HepG2 (cell line): Measurements from ENCODE around the gene TM4SF18. TPM values are rescaled to one million over a fixed set of nuclear protein-coding genes. Genes with fewer than 3 reads are reported as not detected.
A peak's percentile ranks its signal among the peaks of the same experiment; 100 is the strongest.

Experiments
- ATAC-seq: fragments of 200-7000 bp; cut with Tn5 transposase; 3 replicates; pipeline ENCODE4 v1.9.1; 2020; ENCODE audit warnings: mild to moderate bottlenecking, moderate library complexity
- BruUV-seq: library from RNA; stranded (reverse); fragments of 400-500 nt; replicated peaks from 2 replicates; lab custom pipeline; 2021; lab: Mats Ljungman, UMichigan
- CTCF ChIA-PET: fragments of 300-600 bp; formaldehyde crosslinking; extraction: SDS; loops from one replicate; lab custom pipeline; 2021; ENCODE audit warnings: low total read pairs, inconsistent platforms, low intra/inter-chr PET ratio; lab: Yijun Ruan, JAX
- POLR2A ChIA-PET: fragments of 350-600 bp; sonication (Branson Sonifier 250); formaldehyde crosslinking; loops from one replicate; lab custom pipeline; 2020; ENCODE audit warnings: antibody characterized with exemption, inconsistent platforms; lab: Yijun Ruan, JAX
- DNase-seq: peaks from one replicate; pipeline ENCODE4 v3.0.0-alpha.2; 2015; ENCODE audit warnings: low spot score
- FAIRE-seq: peaks from 3 replicates; lab custom pipeline; 2011; peaks lifted over from hg19 to GRCh38; lab: Jason Lieb, UNC
- H2AFZ ChIP-seq: one replicate; pipeline ENCODE4 v1.6.1; 2011; ENCODE audit warnings: low read length, inconsistent platforms
- H3K27ac ChIP-seq: fragments of 300-600 bp; 3 replicates; pipeline ENCODE4 v1.8.0; 2011; ENCODE audit warnings: mixed run types, mild to moderate bottlenecking, mixed read lengths, low read length, inconsistent platforms; ENCODE audit not compliant: insufficient read depth; ENCODE audit errors: extremely low read length
- H3K27me3 ChIP-seq, 2 experiments: fragments of 200-600 bp in 1 of 2; 2 replicates in 1 of 2; 3 replicates in 1 of 2; pipeline versions ENCODE4 v1.6.0 to v1.8.0; 2011; ENCODE audit warnings: low read length in 2 of 2, mild to moderate bottlenecking in 2 of 2, moderate library complexity in 2 of 2, inconsistent platforms in 1 of 2; ENCODE audit not compliant: insufficient read depth in 2 of 2, control insufficient read depth in 1 of 2
- H3K36me3 ChIP-seq, 2 experiments: fragments of 200-600 bp in 1 of 2; replicated peaks in 1 of 2; 2 replicates in 1 of 2; 3 replicates in 1 of 2; pipeline versions ENCODE4 v1.5.1 to v1.8.0; 2011; ENCODE audit warnings: low read length in 2 of 2, inconsistent platforms in 1 of 2; ENCODE audit not compliant: insufficient read depth in 2 of 2, control insufficient read depth in 1 of 2
- H3K4me1 ChIP-seq: 2 replicates; pipeline ENCODE4 v1.5.1; 2012; ENCODE audit warnings: low read length, inconsistent platforms; ENCODE audit not compliant: insufficient read depth
- H3K4me2 ChIP-seq: 2 replicates; pipeline ENCODE4 v1.6.0; 2011; ENCODE audit warnings: low read depth, low read length, inconsistent platforms
- H3K4me3 ChIP-seq, 3 experiments: fragments of 200-600 bp in 1 of 3; sonication (generic), shearing (Covaris generic) in 1 of 3; replicated peaks in 1 of 3; 2 replicates each; pipeline ENCODE4 v1.5.1; 2011 to 2016; ENCODE audit warnings: low read length in 3 of 3, inconsistent platforms in 2 of 3, low read depth in 2 of 3, mild to moderate bottlenecking in 2 of 3, control low read depth in 1 of 3, mixed read lengths in 1 of 3; ENCODE audit not compliant: insufficient read depth in 1 of 3
- H3K79me2 ChIP-seq: one replicate; pipeline ENCODE4 v1.6.1; 2011; ENCODE audit warnings: low read length, inconsistent platforms; ENCODE audit not compliant: insufficient read depth
- H3K9ac ChIP-seq: 2 replicates; pipeline ENCODE4 v1.6.0; 2011; ENCODE audit warnings: mild to moderate bottlenecking, low read depth, low read length, inconsistent platforms; ENCODE audit not compliant: insufficient read depth
- H3K9me3 ChIP-seq: 2 replicates; pipeline ENCODE4 v1.5.1; 2012; ENCODE audit warnings: mild to moderate bottlenecking, low read length
- H4K20me1 ChIP-seq: 2 replicates; pipeline ENCODE4 v1.6.0; 2011; ENCODE audit warnings: inconsistent platforms, mild to moderate bottlenecking, low read length, moderate library complexity; ENCODE audit not compliant: insufficient read depth
- FOXO1 ChIP-seq: sonication (generic); formaldehyde crosslinking; IDR thresholded peaks from 2 replicates; pipeline ENCODE4 v1.4.0; 2020; ENCODE audit warnings: missing genetic modification reagents
- HMG20A ChIP-seq: IDR thresholded peaks from 2 replicates; pipeline ENCODE4 v1.6.1; 2016; ENCODE audit warnings: borderline replicate concordance
- KAT8 ChIP-seq: IDR thresholded peaks from 2 replicates; pipeline ENCODE4 v1.6.1; 2016; ENCODE audit warnings: missing genetic modification reagents, missing compliant biosample characterization
- MXD4 ChIP-seq: IDR thresholded peaks from 2 replicates; pipeline ENCODE4 v1.6.1; 2016; ENCODE audit warnings: mild to moderate bottlenecking, missing biosample characterization, missing genetic modification reagents
- MXI1 ChIP-seq: IDR thresholded peaks from 3 replicates; pipeline ENCODE4 v1.6.1; 2012; ENCODE audit warnings: low read depth, low read length, inconsistent platforms, borderline replicate concordance
- POGZ ChIP-seq: sonication (generic); formaldehyde crosslinking; IDR thresholded peaks from 2 replicates; pipeline ENCODE4 v1.4.0; 2020; ENCODE audit warnings: mild to moderate bottlenecking, missing genetic modification reagents
- TARDBP ChIP-seq: sonication (generic); formaldehyde crosslinking; IDR thresholded peaks from 2 replicates; pipeline ENCODE4 v1.8.0; 2022; ENCODE audit warnings: mild to moderate bottlenecking, missing genetic modification reagents
- TEAD3 ChIP-seq: optimal IDR thresholded peaks from 2 replicates; pipeline ENCODE3; 2016; ENCODE audit warnings: borderline replicate concordance
- ZMYM3 ChIP-seq: sonication (generic); formaldehyde crosslinking; IDR thresholded peaks from 2 replicates; pipeline ENCODE4 v1.5.1; 2020; ENCODE audit warnings: mild to moderate bottlenecking, missing genetic modification reagents
- ZMYM4 ChIP-seq: sonication (generic); formaldehyde crosslinking; IDR thresholded peaks from 2 replicates; pipeline ENCODE4 v1.8.1; 2023; ENCODE audit warnings: mild to moderate bottlenecking, missing genetic modification reagents
- ZNF703 ChIP-seq: sonication (generic); formaldehyde crosslinking; IDR thresholded peaks from 2 replicates; pipeline ENCODE4 v1.5.1; 2020; ENCODE audit warnings: missing genetic modification reagents, mild to moderate bottlenecking, moderate library complexity, borderline replicate concordance
- WGBS: methylation state at CpG from one replicate; pipeline ENCODE4 v1.1.6; 2017; ENCODE audit warnings: low lambda C conversion rate; 5-methylcytosine and 5-hydroxymethylcytosine counted together
- in situ Hi-C: cut with HindIII; loops from 2 replicates; pipeline ENCODE4 v1.10.0; 2017; ENCODE audit warnings: low pct_unique_long_range_greater_than_20kb; ENCODE audit not compliant: extremely low pct_ligation_motif_present
- intact Hi-C: fragments of 100-400 bp; cut with micrococcal nuclease; formaldehyde crosslinking; loops from one replicate; pipeline ENCODE4 v1.10.0; 2022; ENCODE audit not compliant: unreplicated experiment
- polyA plus RNA-seq, 8 experiments: library from polyadenylated mRNA; depleted of rRNA in 3 of 8; stranded (reverse) in 7 of 8; unstranded in 1 of 8; fragments of >200 nt; fragmentation: Illumina TruSeq in 4 of 8; extraction: Trizol in 4 of 8; gene quantifications; 2 replicates each; pipeline versions ENCODE4 v1.2.1 to v1.2.3, GENCODE V29; 2011 to 2016; ENCODE audit warnings: low read depth in 4 of 8, missing spikeins in 1 of 8, mixed read lengths in 1 of 8; ENCODE audit not compliant: insufficient read depth in 1 of 8
- total RNA-seq, 5 experiments: library from RNA; depleted of rRNA; stranded (reverse); fragments of >200 nt; fragmentation: Illumina TruSeq; extraction: Trizol; gene quantifications; 2 replicates each; pipeline ENCODE4 v1.2.3, GENCODE V29; 2016; ENCODE audit warnings: low read depth in 1 of 5
- TF ChIP-seq, protein P1 (sequence below): sonication (generic); formaldehyde crosslinking; IDR thresholded peaks from 2 replicates; pipeline ENCODE4 v1.4.0; 2020; ENCODE audit warnings: missing genetic modification reagents
- TF ChIP-seq, protein P2 (sequence below): IDR thresholded peaks from 2 replicates; pipeline ENCODE4 v1.6.1; 2012; ENCODE audit warnings: inconsistent platforms
- TF ChIP-seq, protein P3 (sequence below): sonication (generic); formaldehyde crosslinking; IDR thresholded peaks from 2 replicates; pipeline ENCODE4 v1.4.0; 2020; ENCODE audit warnings: missing genetic modification reagents
- TF ChIP-seq, protein P4 (sequence below): sonication (generic); formaldehyde crosslinking; IDR thresholded peaks from 2 replicates; pipeline ENCODE4 v1.4.0; 2020; ENCODE audit warnings: mild to moderate bottlenecking, missing genetic modification reagents
- TF ChIP-seq, protein P5 (sequence below), 2 experiments: sonication (generic) in 1 of 2; formaldehyde crosslinking in 1 of 2; IDR thresholded peaks; 2 replicates each; pipeline versions ENCODE4 v1.4.0 to v1.6.1; 2018 to 2020; ENCODE audit warnings: missing genetic modification reagents in 2 of 2, borderline replicate concordance in 1 of 2, low read depth in 1 of 2, mild to moderate bottlenecking in 1 of 2, missing biosample characterization in 1 of 2

TM4SF18 gene
- total and polyA plus RNA-seq, 2 of the 13 experiments (the other 11 are each of a cell fraction or from before 2014, with no cell fraction given): 0.15 TPM; not detected in 1

DNA sequence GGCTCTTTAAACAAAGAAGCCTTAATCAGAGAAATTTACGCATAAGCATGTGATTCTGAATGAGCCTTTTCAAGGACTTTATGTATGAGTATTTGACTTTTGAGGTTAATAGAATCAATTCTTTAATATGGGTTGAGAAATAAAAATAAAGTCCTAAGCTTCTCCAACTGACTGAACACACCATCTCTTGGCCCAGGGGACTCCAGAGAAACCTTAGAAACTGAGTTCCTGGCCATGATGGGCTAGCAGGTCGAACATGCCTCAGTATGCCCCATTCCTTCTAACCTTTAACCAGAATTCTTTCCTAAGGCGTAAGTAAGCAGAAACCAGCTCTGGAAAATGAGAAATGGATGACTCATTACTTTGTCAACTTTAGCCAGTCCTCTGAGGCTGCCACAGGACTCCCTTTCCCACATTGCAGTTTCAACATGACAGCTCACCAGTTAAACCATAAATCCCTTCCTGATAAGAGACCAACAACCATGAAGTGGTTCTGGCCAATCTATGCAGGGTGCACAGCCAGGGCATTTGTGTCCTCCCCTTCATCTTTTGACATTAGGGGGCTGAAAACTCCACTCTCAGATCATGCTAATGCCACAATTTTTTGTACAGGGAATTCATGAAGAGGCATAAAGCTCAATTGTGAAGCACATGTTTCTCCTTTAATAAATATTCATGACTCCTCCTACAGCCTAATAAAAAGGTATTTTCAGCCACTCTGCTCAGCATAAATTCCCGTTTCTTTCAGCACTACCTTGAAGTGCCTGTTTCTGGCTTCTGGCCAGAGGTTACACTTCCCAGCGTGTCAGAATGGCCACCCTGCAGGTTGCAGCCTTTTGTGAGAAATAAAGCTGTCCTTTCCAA is 33.3 kb downstream of the TM4SF18 start:
- ChIA-PET POLR2A (interaction anchor here (0.8 to 1.7 kb wide), 13 partner anchors 10 to 358 kb away, joined by 3 to 9 read pairs (median 4); partner anchors contain the start of gene WWTR1), CTCF (no interaction called here)
- H3K9ac ChIP-seq: peak overlapping the region; percentile 60
- peak overlapping the region; percentile 66 for H3K27ac ChIP-seq
- no TSS peak for BruUV-seq
- intact Hi-C loops: loop anchor here (10.0 kb wide), 1 partner anchor 45 kb away; no protein-coding TSS in a partner anchor
- ATAC-seq: peak; percentile 98
- peak; percentile 94 for DNase-seq
- no peaks in the 10 kb centered on the region for H3K36me3 ChIP-seq
- H3K9me3 ChIP-seq: no peaks in the 10 kb centered on the region
- FAIRE-seq: peak; percentile 73
- H3K4me2 ChIP-seq: peak overlapping the region; percentile 73
- H3K79me2 ChIP-seq: no peaks in the 10 kb centered on the region
- WGBS: 31% methylated on average over 4 of the region's 5 CpGs
- H3K4me1 ChIP-seq: peaks cover 35% of the 10 kb centered on the region
- no peaks in the 10 kb centered on the region for H3K27me3 ChIP-seq
- in situ Hi-C loops: no loop called here
- no peaks in the 10 kb centered on the region for H4K20me1 ChIP-seq
- H3K4me3 ChIP-seq: peak overlapping the region in 1 of 3 experiments; percentile 34; a peak in 1 of 6 replicates
- peak overlapping the region; percentile 25 for H2AFZ ChIP-seq
- TF ChIP-seq ZMYM4 (CRISPR knock-in tag) (peak; percentile 75), MXD4 (CRISPR knock-in tag) (0 out of 2 replicates have a peak, but pooled peaks have one; percentile 38), TEAD3 (CRISPR knock-in tag) (peak; percentile 62), MXI1 (peak; percentile 32; the same call in 1 of the 3 replicates), POGZ (CRISPR knock-in tag) (peak; percentile 91), KAT8 (CRISPR knock-in tag) (peak; percentile 55), ZMYM3 (CRISPR knock-in tag) (0 out of 2 replicates have a peak, but pooled peaks have one; percentile 44), TARDBP (0 out of 2 replicates have a peak, but pooled peaks have one; percentile 44), FOXO1 (CRISPR knock-in tag) (0 out of 2 replicates have a peak, but pooled peaks have one; percentile 4), ZNF703 (CRISPR knock-in tag) (no peak), HMG20A (CRISPR knock-in tag) (peak; percentile 79)
- TF ChIP-seq, protein P1, sequence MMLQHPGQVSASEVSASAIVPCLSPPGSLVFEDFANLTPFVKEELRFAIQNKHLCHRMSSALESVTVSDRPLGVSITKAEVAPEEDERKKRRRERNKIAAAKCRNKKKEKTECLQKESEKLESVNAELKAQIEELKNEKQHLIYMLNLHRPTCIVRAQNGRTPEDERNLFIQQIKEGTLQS (CRISPR knock-in tag): peak; percentile 90
- TF ChIP-seq, protein P2, sequence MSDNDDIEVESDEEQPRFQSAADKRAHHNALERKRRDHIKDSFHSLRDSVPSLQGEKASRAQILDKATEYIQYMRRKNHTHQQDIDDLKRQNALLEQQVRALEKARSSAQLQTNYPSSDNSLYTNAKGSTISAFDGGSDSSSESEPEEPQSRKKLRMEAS: peak; percentile 20; the same call in 1 of the 2 replicates
- TF ChIP-seq, protein P3, sequence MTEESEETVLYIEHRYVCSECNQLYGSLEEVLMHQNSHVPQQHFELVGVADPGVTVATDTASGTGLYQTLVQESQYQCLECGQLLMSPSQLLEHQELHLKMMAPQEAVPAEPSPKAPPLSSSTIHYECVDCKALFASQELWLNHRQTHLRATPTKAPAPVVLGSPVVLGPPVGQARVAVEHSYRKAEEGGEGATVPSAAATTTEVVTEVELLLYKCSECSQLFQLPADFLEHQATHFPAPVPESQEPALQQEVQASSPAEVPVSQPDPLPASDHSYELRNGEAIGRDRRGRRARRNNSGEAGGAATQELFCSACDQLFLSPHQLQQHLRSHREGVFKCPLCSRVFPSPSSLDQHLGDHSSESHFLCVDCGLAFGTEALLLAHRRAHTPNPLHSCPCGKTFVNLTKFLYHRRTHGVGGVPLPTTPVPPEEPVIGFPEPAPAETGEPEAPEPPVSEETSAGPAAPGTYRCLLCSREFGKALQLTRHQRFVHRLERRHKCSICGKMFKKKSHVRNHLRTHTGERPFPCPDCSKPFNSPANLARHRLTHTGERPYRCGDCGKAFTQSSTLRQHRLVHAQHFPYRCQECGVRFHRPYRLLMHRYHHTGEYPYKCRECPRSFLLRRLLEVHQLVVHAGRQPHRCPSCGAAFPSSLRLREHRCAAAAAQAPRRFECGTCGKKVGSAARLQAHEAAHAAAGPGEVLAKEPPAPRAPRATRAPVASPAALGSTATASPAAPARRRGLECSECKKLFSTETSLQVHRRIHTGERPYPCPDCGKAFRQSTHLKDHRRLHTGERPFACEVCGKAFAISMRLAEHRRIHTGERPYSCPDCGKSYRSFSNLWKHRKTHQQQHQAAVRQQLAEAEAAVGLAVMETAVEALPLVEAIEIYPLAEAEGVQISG (CRISPR knock-in tag): 0 out of 2 replicates have a peak, but pooled peaks have one; percentile 24
- TF ChIP-seq, protein P4, sequence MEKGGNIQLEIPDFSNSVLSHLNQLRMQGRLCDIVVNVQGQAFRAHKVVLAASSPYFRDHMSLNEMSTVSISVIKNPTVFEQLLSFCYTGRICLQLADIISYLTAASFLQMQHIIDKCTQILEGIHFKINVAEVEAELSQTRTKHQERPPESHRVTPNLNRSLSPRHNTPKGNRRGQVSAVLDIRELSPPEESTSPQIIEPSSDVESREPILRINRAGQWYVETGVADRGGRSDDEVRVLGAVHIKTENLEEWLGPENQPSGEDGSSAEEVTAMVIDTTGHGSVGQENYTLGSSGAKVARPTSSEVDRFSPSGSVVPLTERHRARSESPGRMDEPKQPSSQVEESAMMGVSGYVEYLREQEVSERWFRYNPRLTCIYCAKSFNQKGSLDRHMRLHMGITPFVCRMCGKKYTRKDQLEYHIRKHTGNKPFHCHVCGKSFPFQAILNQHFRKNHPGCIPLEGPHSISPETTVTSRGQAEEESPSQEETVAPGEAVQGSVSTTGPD (CRISPR knock-in tag): peak; percentile 96
- TF ChIP-seq, protein P5, sequence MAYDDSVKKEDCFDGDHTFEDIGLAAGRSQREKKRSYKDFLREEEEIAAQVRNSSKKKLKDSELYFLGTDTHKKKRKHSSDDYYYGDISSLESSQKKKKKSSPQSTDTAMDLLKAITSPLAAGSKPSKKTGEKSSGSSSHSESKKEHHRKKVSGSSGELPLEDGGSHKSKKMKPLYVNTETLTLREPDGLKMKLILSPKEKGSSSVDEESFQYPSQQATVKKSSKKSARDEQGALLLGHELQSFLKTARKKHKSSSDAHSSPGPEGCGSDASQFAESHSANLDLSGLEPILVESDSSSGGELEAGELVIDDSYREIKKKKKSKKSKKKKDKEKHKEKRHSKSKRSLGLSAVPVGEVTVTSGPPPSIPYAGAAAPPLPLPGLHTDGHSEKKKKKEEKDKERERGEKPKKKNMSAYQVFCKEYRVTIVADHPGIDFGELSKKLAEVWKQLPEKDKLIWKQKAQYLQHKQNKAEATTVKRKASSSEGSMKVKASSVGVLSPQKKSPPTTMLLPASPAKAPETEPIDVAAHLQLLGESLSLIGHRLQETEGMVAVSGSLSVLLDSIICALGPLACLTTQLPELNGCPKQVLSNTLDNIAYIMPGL (CRISPR knock-in tag; IDR thresholded peaks at IDR 0.05; ENCODE audit: borderline replicate concordance in 1 of 2, low read depth in 1 of 2): no peak
